SK-N-SH treated with all-trans-retinoic acid at 6 μM for 48 hours (cell line): ENCODE results near the gene RALB.

Experiments used
- ATAC-seq: fragments of 200-7000 bp; cut with Tn5 transposase; 3 replicates; pipeline ENCODE4 v1.9.1; 2020; ENCODE audit warnings: mild to moderate bottlenecking, moderate library complexity
- ARNTL ChIP-seq: fragments of 450-650 bp; formaldehyde crosslinking; IDR thresholded peaks from 2 replicates; pipeline ENCODE4 v1.5.0; 2020; ENCODE audit warnings: low read depth, mild to moderate bottlenecking, moderate library complexity, borderline replicate concordance
- BACH2 ChIP-seq: fragments of 250-450 bp; sonication (Bioruptor Pico); IDR thresholded peaks from 2 replicates; pipeline ENCODE4 v1.9.0; 2021; ENCODE audit warnings: mild to moderate bottlenecking, borderline replicate concordance
- CSDC2 ChIP-seq: fragments of 250-450 bp; sonication (Bioruptor Pico); IDR thresholded peaks from 2 replicates; pipeline ENCODE4 v1.5.0; 2020; ENCODE audit warnings: mild to moderate bottlenecking, moderate library complexity
- ESRRG ChIP-seq: fragments of 250-450 bp; sonication (Bioruptor Pico); IDR thresholded peaks from 2 replicates; pipeline ENCODE4 v1.6.1; 2021; ENCODE audit warnings: mild to moderate bottlenecking
- OSR1 ChIP-seq: fragments of 250-450 bp; sonication (Bioruptor Pico); IDR thresholded peaks from 2 replicates; pipeline ENCODE4 v1.8.0; 2022; ENCODE audit warnings: moderate library complexity, mild to moderate bottlenecking, inconsistent platforms
- PPARA ChIP-seq: fragments of 250-450 bp; sonication (Bioruptor Pico); IDR thresholded peaks from 2 replicates; pipeline ENCODE4 v1.5.0; 2020; ENCODE audit warnings: mild to moderate bottlenecking, borderline replicate concordance
- TCF4 ChIP-seq: fragments of 250-450 bp; sonication (Bioruptor Pico); IDR thresholded peaks from 2 replicates; pipeline ENCODE4 v1.8.0; 2021; ENCODE audit warnings: mild to moderate bottlenecking, moderate library complexity, borderline replicate concordance
- TOX ChIP-seq: fragments of 250-450 bp; sonication (Bioruptor Pico); IDR thresholded peaks from 2 replicates; pipeline ENCODE4 v1.8.0; 2021; ENCODE audit warnings: mild to moderate bottlenecking, moderate library complexity, borderline replicate concordance
- ZC3H10 ChIP-seq: fragments of 250-450 bp; sonication (Bioruptor Pico); IDR thresholded peaks from 2 replicates; pipeline ENCODE4 v1.5.1; 2021; ENCODE audit warnings: mild to moderate bottlenecking, moderate library complexity
- ZFP30 ChIP-seq: fragments of 450-650 bp; formaldehyde crosslinking; IDR thresholded peaks from 2 replicates; pipeline ENCODE4 v1.5.0; 2022; ENCODE audit warnings: mild to moderate bottlenecking, moderate library complexity
- ZNF70 ChIP-seq: fragments of 450-650 bp; formaldehyde crosslinking; IDR thresholded peaks from 2 replicates; pipeline ENCODE4 v1.5.0; 2020; ENCODE audit warnings: mild to moderate bottlenecking, moderate library complexity
- ZNF8 ChIP-seq: fragments of 450-650 bp; formaldehyde crosslinking; IDR thresholded peaks from 2 replicates; pipeline ENCODE4 v1.5.0; 2020; ENCODE audit warnings: mild to moderate bottlenecking, moderate library complexity
- TF ChIP-seq, protein P1 (sequence below): fragments of 250-450 bp; sonication (Bioruptor Pico); IDR thresholded peaks from 2 replicates; pipeline ENCODE4 v1.5.1; 2020; ENCODE audit warnings: low read depth, mild to moderate bottlenecking, moderate library complexity
- TF ChIP-seq, protein P2 (sequence below): fragments of 250-450 bp; sonication (Bioruptor Pico); IDR thresholded peaks from 2 replicates; pipeline ENCODE4 v1.8.0; 2021; ENCODE audit warnings: low read depth, mild to moderate bottlenecking, moderate library complexity, borderline replicate concordance
- TF ChIP-seq, protein P3 (sequence below): fragments of 250-450 bp; sonication (Bioruptor Pico); IDR thresholded peaks from 2 replicates; pipeline ENCODE4 v1.5.0; 2020; ENCODE audit warnings: mild to moderate bottlenecking, moderate library complexity
- TF ChIP-seq, protein P4 (sequence below): fragments of 250-450 bp; sonication (Bioruptor Pico); IDR thresholded peaks from 2 replicates; pipeline ENCODE4 v1.8.0; 2020; ENCODE audit warnings: mild to moderate bottlenecking, moderate library complexity, borderline replicate concordance

The RALB gene

GRCh38 chr2:120305937-120306490, 53.4 kb downstream of the RALB start:
- no peak for TF ChIP-seq ZNF70 (CRISPR knock-in tag)
- TF ChIP-seq, protein P1, sequence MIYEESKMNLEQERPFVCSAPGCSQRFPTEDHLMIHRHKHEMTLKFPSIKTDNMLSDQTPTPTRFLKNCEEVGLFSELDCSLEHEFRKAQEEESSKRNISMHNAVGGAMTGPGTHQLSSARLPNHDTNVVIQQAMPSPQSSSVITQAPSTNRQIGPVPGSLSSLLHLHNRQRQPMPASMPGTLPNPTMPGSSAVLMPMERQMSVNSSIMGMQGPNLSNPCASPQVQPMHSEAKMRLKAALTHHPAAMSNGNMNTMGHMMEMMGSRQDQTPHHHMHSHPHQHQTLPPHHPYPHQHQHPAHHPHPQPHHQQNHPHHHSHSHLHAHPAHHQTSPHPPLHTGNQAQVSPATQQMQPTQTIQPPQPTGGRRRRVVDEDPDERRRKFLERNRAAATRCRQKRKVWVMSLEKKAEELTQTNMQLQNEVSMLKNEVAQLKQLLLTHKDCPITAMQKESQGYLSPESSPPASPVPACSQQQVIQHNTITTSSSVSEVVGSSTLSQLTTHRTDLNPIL (CRISPR knock-in tag): no peak
- TF ChIP-seq ARNTL (CRISPR knock-in tag): no peak
- TF ChIP-seq TCF4 (CRISPR knock-in tag): no peak
- no peak for TF ChIP-seq ESRRG (CRISPR knock-in tag)
- TF ChIP-seq TOX (CRISPR knock-in tag): no peak
- no peak for TF ChIP-seq PPARA (CRISPR knock-in tag)
- TF ChIP-seq ZC3H10 (CRISPR knock-in tag): no peak
- no peak for TF ChIP-seq CSDC2 (CRISPR knock-in tag)
- TF ChIP-seq, protein P2, sequence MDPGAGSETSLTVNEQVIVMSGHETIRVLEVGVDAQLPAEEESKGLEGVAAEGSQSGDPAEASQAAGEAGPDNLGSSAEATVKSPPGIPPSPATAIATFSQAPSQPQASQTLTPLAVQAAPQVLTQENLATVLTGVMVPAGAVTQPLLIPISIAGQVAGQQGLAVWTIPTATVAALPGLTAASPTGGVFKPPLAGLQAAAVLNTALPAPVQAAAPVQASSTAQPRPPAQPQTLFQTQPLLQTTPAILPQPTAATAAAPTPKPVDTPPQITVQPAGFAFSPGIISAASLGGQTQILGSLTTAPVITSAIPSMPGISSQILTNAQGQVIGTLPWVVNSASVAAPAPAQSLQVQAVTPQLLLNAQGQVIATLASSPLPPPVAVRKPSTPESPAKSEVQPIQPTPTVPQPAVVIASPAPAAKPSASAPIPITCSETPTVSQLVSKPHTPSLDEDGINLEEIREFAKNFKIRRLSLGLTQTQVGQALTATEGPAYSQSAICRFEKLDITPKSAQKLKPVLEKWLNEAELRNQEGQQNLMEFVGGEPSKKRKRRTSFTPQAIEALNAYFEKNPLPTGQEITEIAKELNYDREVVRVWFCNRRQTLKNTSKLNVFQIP (CRISPR knock-in tag): no peak
- no peak for TF ChIP-seq ZNF8 (CRISPR knock-in tag)
- TF ChIP-seq, protein P3, sequence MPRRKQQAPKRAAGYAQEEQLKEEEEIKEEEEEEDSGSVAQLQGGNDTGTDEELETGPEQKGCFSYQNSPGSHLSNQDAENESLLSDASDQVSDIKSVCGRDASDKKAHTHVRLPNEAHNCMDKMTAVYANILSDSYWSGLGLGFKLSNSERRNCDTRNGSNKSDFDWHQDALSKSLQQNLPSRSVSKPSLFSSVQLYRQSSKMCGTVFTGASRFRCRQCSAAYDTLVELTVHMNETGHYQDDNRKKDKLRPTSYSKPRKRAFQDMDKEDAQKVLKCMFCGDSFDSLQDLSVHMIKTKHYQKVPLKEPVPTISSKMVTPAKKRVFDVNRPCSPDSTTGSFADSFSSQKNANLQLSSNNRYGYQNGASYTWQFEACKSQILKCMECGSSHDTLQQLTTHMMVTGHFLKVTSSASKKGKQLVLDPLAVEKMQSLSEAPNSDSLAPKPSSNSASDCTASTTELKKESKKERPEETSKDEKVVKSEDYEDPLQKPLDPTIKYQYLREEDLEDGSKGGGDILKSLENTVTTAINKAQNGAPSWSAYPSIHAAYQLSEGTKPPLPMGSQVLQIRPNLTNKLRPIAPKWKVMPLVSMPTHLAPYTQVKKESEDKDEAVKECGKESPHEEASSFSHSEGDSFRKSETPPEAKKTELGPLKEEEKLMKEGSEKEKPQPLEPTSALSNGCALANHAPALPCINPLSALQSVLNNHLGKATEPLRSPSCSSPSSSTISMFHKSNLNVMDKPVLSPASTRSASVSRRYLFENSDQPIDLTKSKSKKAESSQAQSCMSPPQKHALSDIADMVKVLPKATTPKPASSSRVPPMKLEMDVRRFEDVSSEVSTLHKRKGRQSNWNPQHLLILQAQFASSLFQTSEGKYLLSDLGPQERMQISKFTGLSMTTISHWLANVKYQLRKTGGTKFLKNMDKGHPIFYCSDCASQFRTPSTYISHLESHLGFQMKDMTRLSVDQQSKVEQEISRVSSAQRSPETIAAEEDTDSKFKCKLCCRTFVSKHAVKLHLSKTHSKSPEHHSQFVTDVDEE (CRISPR knock-in tag): no peak
- TF ChIP-seq, all 23 proteins: peak for 0

DNA sequence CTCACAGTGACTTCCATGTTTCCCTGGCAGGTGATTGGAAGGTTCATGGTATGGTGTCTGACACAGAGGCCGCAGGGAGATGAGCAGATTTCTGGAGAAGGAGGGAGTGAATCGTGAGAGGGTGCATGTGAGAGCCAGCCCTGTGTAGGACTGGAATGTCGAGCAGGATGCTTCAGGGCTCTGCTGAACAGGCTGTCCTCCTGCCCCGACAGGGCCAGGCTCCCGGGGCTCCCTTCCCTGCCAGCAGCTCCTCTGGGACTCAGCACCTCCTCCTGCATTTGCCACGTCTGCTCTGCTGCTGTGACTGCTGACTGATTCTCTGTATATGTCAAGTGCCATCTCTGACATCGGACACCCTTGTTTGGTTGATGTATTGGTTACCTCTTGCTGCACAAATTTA, 54.8 kb downstream of the RALB start:
- no peak; the same call in 2 of the 3 replicates for ATAC-seq
- TF ChIP-seq TCF4 (CRISPR knock-in tag) (no peak), ZNF8 (CRISPR knock-in tag) (no peak), ARNTL (CRISPR knock-in tag) (no peak), ZC3H10 (CRISPR knock-in tag) (no peak), OSR1 (CRISPR knock-in tag) (no peak), CSDC2 (CRISPR knock-in tag) (no peak), BACH2 (CRISPR knock-in tag) (no peak), ESRRG (CRISPR knock-in tag) (no peak), ZFP30 (CRISPR knock-in tag) (no peak)
- TF ChIP-seq, protein P1 (CRISPR knock-in tag): no peak
- TF ChIP-seq, protein P3 (CRISPR knock-in tag): no peak
- TF ChIP-seq, protein P2 (CRISPR knock-in tag): no peak
- TF ChIP-seq, protein P4, sequence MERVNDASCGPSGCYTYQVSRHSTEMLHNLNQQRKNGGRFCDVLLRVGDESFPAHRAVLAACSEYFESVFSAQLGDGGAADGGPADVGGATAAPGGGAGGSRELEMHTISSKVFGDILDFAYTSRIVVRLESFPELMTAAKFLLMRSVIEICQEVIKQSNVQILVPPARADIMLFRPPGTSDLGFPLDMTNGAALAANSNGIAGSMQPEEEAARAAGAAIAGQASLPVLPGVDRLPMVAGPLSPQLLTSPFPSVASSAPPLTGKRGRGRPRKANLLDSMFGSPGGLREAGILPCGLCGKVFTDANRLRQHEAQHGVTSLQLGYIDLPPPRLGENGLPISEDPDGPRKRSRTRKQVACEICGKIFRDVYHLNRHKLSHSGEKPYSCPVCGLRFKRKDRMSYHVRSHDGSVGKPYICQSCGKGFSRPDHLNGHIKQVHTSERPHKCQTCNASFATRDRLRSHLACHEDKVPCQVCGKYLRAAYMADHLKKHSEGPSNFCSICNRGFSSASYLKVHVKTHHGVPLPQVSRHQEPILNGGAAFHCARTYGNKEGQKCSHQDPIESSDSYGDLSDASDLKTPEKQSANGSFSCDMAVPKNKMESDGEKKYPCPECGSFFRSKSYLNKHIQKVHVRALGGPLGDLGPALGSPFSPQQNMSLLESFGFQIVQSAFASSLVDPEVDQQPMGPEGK (CRISPR knock-in tag): no peak

More at GRCh38 chr2:120305937-120306490, 53.4 kb downstream of the RALB start:
- no peak for ATAC-seq
